HG02943 (cell line): ENCODE results near the gene MAPK11.

Source experiments
- ATAC-seq: cut with Tn5 transposase; IDR thresholded peaks from one replicate; pipeline ENCODE4 v1.9.1; 2021; ENCODE audit warnings: mild to moderate bottlenecking, low read depth, moderate library complexity; ENCODE audit not compliant: unreplicated experiment

Gene MAPK11

DNA sequence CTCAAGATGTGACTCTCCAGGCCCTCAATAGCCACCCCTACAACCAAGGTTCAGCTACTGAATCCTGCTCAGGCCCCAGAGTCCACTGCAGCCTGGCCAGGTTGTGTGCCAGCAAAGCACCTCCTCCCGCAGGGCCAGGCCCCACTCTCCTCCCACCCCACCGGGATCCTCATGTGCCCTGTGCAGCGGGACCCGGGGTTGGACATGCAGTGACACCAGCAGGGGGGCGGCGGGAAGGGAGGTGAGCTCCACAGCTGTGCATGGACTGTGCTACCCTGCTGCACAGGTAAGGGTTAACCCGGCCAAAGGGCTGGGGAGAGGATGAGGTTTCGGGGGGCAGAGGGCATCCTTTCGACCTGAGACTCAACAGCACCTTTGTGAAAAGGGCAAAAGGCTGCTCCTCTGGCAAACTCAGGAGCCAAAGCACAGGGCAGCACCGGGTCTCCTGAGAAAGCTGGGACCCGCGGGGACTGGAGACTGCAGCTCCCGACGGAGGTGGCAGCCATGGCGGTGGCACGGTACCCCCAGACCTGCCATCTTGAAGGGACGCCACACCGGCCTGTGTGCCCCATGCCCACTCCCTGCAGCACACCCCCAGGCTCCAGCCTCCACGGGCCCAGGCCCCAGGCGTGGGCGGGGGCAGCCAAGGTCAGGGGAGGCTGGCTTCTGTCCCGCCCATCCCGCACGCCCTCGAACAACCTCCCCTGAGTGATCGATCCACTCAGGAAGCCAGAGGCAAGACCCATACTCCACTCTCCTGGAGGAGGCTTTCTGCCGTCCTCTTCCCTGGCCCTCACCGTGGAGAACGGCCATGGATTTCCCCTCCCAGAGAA, 26.7 kb upstream of the MAPK11 start:
- ATAC-seq = no peak

DNA sequence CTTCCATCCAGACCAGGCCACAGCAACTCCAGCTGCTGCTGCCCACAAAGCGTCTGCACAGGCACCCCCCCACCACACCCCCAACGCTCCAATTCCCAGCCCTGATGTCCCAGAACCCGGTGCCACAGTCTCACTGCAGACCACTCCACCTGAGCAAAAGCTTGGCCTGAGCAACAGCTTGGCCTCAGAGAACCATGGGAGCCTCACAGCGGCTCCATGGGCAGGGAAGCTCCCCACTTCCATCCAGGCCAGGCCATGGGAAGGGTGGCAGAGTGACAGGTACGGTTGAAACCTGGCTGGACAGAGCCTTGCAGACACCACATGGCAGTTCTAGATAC, 24.1 kb upstream of the MAPK11 start:
- ATAC-seq = no peak

DNA sequence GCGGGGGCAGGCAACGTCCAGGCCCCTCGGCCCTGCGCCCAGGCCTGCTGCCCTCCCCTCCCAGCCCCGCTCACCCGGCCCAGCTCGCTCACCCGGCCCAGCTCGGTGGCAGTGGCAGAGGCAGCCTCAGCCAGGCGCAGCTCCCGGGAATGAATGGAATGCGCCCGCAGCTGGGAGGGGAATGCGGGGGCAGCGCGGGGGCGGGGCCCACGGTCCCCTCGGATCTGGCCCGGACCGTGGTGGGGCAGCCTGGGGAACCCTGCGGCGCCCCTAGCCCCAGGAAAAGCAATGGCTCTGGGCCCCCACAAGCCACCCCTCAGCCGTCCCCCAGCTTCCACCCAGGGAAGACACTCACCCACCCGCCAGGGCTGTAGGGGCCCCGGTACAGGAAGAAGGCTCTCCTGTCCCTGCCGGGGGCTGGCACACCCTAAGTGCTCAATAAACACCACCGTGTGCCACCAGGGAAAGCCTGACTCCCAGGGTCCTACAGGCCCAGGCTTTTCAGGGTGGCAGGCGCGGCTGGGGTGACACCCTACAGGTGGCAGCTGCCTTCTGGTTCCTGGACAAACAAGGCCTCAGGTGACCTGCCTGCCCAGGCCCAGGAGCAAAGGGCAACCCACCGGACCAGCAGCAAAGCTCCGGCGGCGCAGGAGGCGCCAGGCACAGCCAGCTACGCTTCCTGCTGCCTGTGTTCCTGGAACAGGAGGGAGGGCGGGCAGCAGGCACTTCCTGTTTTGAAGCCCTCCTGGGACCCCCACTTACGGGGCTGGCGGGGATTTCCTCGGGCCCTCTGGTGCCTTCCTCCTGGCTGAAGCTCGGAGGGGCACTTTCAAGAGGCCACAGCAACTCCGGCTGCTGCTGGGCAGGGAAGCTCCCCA, 23.5 kb upstream of the MAPK11 start:
- no peak for ATAC-seq

DNA sequence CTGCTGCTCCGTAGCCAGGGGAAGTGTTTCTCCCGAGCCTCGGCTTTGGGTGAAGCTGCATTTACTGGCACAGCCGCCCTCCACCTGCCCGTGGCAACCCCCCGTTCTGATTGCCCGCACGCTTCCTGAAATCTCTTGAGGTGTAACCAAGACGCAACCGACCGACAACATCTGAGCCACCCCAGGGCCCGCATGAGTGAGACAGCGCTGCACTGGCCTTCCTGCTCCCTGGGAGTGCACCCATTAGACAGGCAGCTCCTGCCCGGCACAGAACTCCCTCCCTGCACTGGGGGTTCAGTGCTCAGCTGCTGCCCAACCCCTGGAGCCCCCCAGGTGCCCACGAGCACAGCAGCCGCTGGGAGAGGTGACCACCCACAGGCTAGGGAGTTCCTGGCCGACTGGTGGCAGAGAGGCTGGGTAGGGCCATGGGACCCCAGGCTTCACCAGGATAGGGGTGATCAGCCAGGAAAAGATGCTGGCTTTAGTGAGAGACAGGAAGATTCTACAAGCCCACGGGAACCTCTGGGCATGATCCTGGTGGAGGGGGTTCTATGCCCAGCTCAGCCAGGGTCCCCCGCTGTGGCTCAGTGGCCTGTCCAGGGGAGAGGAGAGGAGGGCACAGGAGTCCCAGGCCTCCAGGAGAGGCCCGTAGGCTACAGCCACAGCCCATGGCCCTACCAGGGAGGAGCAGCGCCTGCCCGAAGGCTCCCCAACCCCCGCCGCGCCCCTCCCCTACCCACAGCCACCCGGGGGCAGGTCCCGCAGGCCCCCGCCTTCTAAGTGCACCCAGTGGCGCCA, 22.7 kb upstream of the MAPK11 start:
- ATAC-seq = no peak

DNA sequence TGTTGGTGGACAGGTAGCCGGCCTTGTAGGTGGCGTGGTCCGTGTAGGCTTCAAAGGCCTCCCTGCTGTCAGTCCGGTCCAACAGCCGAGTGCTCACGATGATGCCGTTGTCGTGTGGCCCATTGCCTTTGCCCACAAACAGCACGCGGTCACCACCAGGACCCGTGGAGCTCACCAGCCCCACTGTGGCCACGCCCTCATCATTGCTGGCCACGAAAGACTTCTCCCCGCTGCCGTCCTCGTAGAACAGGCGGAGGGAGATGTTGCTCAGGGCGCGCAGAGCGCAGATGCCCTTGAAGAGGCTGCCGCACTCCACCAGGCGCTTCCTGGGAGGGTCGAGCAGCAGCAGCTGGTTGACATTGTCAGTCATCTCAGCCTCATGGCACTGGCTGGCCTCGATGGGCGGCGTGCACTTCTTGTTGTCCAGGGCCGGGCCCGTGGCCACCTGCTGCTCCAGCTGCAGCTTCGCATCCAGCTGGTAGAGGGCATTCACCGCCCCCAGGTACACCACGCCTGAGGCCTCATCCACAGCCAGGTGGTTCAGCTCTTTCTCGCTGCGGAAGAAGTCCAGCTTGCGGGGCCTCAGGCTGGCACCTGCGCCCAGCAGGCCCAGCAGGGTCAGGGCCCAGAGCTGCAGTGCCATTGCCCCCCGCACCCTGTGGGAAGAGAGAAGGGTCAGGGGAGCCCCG, 19.9 kb upstream of the MAPK11 start:
- ATAC-seq = no peak

DNA sequence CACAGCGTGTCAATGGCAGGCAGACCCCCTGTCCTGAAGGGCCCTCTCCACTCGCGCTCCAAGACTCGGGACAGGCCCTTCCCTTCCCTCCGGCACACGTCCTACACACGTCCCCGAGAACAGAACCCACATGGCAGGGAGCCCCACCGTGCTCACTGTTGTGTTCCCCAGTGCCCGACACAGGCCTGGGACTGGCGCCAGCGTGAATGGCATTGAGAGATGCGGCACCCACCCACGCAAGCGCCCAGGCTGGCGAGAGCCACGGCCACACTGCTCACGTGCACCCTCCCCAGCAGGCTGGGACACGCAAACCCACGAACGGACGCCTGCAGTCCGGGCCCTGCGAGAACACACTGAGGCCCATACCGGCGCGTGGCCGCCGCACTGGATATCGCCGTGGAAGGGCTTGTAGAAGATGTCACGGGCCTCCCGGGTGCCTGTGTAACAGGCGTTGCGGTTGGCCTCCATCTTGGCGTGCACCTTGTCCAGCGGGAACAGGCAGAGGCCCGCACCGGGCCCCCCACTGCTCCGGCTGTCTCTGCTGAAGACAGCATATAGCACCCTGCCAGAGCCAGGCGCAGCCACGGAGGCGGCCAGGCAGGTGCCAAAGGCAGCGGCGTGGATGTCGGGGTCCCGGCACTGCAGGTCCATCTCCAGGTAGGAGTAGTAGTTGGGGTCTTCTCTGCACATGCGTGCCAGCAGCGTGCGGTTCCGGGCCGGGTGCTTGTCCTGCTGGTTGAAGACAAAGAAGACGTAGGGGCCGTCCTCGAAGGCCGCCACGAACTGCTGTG, 19.2 kb upstream of the MAPK11 start:
- ATAC-seq = no peak

DNA sequence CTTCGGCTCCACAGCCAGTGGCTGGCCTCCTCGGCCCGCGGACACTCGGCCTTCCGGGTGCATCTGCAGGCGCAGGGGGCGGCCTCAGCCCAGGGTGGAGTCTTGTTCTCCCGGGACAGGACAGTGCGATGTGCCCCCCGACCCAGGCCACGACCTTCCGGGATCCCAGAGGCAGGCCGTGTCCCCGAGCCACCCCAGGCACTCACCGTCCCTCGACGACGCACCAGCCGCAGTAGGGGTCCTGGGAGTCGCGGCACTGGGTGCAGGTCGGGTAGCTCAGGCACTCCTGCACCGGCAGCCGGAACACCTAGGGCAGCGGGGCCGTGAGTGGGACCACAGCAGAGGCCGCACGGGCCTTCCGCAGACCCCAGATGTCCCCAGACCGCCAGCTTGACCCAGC, 17.6 kb upstream of the MAPK11 start:
- ATAC-seq = no peak

DNA sequence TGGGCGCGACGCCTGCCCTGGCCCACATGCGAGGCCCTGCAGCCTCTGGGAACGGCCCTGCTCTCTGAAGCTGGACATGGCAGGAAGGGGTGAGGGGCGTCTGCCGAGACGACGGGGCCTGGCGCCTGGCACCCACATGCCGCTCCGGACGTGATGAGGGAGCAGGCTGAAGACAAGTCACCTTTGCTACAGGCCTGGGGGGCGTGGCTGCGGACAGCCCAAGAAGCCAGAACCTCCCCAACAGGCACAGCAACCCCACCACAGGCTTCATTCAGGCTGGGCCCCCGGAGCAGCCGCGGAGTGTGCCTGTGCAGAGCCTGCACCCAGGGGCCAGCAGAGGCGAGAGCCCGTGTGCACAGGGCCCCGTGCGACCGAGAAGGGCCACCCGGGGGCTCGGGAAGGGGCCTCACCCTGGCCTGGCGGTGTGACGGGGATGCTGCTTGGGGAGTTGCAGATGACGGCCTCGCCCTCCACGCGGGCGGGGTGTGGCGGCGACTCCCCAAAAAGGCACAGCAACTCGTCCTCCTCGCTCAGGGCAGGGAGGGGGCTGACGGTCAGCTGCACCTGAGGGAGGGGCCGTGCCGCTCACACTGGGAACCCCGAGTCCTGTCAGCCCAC, 16.6 kb upstream of the MAPK11 start:
- ATAC-seq = no peak

DNA sequence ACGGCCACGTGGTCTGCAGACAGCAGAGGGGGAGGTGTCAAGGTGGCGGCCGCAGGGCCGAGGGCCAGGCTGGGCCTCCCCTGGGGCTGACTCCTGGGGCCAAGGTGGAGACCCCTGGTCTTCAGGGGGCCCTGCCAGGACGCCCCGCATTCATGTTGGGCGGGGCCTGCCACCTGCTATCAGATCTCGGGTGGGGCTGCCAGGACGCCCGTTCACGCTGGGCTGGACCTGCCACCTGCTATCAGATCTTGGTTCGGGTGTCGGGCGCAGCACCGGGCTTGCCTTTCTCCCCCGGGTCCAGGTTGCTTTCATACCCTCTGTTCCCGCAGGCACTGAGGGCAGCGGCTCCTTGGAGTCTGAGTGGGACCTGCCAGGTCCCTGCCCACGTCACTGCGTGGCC, 16.1 kb upstream of the MAPK11 start:
- no peak for ATAC-seq

DNA sequence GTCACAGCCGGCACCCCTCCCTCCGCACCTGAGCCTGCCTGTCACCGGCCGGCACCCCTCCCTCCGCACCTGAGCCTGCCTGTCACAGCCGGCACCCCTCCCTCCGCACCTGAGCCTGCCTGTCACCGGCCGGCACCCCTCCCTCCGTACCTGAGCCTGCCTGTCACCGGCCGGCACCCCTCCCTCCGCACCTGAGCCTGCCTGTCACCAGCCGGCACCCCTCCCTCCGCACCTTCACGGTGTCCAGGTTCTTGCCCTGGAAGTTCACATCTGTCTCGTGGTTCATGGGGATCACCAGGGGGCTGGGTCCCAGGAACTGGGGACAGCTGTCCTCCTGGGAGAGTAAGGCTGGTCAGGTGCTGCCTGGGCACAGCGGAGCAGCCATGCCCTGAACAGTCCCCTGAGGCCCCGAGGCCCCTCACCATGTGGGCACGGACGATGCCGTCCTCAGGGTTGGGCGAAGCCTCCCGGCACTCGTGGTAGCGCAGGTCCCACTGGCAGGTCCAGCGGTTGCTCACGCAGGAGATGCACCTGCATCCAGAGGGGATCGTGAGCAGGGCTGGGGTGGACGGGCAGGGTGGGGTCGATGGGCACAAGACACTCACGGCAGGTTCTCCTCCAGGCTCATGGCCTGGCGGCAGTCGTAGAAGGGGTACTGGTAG, 15.5 kb upstream of the MAPK11 start:
- no peak for ATAC-seq

DNA sequence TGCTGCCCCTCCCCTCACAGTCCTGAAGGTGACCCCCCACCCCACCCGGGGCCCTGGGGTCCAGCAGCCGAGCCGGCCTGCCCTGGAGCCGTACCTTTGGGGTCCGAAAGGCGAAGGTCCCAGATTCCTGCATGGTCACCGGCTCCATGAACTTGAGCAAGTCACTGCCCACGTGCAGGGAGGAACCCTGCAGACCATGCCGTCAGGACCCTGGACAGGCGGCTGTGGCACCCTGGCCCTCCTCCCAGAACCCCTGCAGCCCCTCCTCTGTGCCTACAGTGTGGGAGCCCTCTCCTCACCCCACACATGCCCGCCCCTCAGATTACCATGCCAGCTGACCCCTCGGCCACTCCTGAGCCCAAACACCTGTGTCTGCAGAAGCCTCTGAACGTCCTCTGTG, 14.3 kb upstream of the MAPK11 start:
- ATAC-seq = no peak

DNA sequence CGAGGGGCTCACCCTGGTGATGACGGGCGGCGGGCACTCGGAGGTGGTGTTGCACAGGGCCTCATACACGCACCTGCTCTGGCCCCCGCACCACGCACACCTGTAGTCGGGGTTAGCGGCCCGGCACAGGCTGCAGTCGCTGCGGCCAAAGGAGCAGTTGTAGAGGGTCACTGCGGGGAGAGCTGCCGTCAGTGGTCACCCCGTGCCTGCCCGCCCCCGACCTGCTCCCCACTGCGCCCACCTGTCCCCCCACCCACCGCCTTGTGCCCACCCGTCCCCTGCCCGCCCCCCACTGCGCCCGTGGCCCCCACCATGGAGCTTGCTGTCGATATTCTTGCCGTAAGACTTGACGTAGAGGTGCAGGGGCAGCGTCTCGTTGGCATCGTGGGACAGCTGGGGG, 13.6 kb upstream of the MAPK11 start:
- no peak for ATAC-seq

DNA sequence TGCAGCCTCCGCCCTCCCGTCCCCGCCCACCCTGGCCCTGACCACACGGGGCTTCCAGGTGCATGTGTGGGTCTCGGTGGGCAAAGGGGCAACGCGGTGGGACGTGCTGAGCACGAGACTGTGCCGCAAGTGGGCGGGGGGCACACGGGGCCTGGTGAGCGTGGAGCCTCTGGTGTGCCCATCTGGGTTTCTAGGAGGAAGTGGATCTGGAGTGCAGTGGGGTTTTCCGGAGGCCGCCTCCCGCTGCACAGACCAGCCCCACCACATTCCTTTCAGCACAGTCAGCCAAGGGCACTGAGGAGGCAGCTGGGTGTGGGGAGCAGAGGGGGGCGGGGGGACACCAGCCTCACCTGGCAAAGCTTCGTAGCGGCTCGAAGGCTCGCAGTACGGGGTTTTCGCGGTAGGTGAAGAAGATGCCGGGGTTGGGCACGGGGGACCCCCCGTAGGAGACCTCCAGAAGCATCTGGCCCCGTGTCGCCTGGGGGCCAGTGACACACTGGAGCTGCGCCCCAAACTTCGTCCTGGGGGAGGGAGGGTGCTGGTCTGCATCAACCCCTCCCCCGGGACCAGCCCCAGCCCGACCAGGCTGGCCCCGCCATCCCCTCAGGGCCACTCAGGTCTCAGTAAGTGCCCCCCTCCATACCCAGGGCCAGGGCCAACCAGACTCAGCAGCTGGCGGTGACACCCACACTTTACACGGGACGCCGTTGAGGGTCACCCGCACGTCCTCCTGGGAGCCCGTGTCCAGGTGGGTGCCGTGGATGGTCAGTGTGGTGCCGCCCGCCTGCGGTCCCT, 12.4 kb upstream of the MAPK11 start:
- ATAC-seq = no peak

DNA sequence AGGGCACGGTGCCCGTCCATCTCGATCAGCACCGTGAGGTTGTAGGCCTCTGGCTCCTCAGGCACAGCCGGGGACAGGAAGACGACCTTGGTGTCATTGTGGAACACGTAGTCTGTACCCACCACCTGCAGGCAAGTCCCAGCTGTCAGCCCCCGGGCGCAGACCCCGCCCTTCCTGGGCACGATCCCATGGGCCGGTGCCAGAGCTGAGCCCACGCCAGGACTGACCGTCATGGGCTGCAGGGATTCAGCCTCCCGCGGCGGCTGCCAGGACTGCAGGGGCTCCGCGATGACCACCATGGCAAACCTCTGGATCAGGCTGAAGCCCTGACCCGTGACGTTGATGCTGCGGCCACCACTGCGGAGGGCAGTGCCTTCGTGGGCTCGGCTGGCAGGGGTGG, 11.8 kb upstream of the MAPK11 start:
- no peak for ATAC-seq

DNA sequence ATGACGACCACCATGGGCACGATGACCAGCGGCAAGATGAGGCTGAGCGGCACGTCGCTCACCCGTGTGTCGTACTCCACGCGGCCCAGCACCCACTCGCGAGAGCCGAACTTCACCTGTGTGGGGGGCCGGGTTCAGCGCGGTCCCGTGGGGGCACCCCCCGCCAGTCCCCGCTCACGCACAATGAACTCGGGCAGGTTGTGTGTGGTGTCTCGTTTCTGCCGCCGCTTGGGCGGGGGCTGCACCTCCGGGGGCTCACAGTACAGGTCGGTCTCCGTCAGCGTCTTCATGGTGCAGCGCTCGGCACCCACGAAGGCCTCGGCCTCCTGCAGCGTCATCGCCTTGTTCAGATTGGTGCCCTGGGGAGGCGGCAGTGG, 11.2 kb upstream of the MAPK11 start:
- ATAC-seq = no peak

DNA sequence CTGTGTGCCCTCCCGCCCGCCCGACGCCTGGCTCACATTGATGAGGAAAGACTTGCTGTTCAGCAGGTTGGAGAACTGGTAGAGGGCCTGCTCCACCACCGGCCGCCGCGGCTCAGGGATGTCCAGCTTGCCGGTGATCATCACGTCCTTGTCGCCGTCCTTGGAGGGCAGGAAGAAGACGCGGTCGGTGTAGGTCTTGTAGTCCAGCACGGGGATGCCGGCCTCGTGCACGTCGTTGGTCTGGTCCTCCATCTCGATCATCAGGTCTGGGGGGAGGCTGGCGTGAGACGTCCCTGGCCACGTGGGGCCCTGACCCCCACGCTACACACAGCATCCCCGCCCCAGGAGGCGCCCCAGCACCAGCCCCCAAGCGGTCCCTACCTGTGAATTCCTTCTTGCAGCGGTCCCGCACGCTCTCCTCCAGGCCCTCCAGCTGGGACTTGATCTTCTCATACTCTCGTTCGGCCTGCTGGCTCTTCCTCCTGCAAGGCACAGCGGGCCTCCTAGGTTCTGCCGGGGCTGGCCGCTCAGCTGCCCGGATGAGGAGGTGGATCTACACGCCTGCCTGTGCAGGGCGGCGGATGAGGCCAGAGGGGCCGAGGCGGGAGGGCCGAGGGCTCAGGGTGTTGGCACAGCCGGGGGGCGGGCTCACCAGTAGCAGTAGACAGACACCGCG, 10.7 kb upstream of the MAPK11 start:
- no peak for ATAC-seq

DNA sequence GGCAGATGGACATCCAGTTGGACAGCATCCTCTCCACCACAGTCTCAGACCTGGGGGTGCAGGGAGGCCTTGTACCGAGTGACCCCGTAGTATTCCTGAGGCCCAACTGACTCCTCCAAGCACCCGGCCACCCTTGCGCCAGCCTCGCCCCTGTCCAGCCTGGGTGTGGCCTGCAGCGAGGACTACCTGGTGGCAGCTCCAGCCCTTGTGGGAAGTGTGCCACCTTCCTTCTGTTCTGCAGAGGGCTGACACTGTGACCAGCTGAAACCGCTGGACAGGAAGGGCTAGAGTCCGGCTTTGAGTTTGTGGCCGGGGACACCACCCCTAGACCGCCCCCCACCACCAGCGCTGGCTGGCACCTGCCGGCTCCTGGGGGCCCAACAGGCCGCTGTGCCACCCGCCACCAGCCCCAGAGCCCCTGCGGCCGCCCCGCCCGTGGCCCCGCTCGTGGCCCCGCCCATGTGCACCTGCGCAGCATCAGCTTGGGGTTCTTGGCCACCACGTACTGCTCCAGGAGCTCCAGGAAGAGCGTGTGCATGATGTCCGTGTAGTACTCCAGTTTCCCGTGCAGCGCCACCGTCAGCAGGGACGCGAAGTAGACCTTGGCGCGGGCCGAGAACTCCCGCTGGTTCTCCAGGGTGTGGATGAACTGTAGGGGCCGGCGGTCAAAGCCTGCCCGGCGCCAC, 10.0 kb upstream of the MAPK11 start:
- ATAC-seq = no peak
